GM18867 (cell line): ENCODE data around the gene BPIFB6.

Experiments
- ATAC-seq: cut with Tn5 transposase; IDR thresholded peaks from one replicate; pipeline ENCODE4 v1.9.1; 2021; ENCODE audit warnings: mild to moderate bottlenecking, moderate library complexity; ENCODE audit not compliant: unreplicated experiment

The BPIFB6 gene

DNA sequence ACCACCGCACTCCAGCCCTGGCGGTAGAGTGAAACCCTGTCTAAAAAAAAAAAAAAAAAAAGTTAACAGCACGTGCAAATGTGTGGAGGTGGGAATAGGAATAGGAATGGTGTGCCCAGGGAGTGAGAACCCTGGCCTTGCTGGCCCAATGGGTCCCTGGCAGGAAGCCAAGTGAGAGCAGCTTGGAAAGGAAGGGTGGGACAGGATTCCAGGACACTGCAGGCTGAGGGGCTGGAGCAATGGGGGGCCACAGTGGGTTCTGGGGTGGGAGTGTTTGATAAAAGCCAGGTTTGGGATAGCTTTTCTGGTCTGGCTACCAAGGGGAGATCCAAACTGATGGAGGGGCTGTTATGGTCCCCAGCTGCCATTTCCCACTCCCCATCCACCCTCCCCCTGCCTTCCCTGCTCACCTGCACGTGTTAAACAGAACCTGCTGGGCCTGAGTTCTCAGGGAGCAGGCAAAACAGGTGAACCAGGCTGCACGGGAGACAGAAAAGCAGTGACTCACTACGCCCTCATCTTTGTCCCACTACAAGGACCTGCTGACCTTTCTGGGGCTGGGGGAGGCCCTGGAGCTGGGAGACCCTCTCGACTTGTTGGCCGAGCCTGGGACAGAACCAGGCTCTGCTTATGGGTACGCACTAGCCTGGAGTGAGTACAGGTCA, 30.5 kb upstream of the BPIFB6 start:
- ATAC-seq: no peak

DNA sequence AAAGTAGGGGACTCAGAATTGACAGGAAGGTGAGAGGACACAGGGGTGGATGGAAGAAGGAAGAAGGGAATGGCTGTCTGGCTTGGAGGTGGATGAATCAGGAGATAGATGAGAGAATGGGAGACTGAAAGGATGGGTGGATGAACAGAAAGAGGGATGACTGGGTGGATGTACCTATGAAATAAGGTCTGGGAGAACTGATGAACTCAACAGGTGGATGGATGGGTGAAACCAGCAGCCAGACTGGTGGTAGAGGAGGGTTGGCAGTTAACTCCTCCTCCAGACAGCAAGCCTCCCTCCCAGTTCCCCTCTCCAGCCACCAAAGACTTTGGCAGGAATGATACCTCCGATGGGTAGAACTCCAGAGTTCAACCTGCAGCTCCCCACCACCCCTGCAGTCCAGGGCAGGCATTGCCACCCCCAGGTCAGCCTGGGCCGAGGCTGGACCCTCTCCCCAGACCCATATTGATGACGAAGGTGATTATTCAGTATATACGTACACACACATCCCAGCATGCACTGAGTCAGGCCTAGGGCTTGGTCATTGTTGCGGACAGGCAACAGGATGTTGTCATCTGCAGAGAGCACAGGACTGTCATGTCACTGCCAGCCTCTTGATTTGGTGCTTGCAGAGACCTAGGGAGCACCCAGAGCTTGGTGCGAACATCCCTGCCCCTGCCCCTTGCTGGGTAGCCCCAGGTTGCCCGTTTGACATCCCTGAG, 29.2 kb upstream of the BPIFB6 start:
- no peak for ATAC-seq

DNA sequence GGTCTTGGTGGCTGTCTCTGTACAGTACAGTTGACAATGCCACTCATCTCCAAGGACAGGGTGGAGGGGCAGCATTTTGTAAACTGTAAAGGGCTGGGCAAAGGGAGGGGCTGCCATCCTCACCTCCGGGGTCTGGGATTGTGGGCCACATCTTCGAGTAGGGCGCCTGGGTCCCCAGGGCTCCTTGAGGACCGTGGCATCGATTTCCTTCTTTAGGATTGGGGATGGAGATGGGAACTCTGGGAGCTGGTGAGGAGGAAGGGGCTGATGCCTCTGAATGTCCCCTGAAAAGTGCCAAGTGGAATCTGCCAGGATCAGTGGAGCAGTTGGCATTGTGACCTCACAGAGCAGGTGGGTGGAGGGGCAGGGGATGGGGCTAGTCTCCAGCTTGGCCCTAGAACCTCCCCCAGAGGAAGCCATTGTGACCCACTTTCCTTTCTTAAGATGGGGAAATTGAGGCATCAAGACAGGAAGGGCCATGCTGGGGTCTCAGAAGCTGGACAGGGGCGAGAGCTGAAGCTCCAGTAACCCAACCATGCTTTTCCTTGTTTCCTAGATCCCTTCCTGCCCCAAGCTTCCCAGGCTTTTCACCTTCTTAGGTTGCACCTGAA, 27.2 kb upstream of the BPIFB6 start, which contains the start of gene SUN5:
Gene SUN5 (minus strand): TSS at position 293 of the 611 bp plus-strand sequence. CDS start 93 bp downstream, at position 200.
- ATAC-seq: no peak

DNA sequence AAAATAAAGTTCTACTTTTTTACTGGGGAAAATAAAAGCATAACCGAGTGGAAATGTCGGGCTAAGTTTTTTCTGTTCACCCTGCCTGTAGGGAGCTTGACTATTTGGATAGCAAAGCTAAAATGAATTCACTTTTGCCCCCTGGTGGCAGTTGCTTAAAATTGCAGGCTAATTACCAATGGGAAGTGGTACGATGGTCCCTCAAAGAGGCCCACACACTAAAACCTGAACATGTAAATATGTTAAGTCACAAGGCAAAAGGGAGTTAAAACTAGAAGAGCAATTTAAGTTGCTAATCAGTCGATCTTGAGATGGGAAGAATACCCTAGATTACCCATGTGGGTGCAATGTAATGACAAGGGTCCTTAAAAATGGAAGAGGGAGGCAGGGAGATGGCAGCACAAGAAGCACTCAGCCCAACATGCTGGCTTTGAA, 26.3 kb upstream of the BPIFB6 start:
- ATAC-seq: no peak

DNA sequence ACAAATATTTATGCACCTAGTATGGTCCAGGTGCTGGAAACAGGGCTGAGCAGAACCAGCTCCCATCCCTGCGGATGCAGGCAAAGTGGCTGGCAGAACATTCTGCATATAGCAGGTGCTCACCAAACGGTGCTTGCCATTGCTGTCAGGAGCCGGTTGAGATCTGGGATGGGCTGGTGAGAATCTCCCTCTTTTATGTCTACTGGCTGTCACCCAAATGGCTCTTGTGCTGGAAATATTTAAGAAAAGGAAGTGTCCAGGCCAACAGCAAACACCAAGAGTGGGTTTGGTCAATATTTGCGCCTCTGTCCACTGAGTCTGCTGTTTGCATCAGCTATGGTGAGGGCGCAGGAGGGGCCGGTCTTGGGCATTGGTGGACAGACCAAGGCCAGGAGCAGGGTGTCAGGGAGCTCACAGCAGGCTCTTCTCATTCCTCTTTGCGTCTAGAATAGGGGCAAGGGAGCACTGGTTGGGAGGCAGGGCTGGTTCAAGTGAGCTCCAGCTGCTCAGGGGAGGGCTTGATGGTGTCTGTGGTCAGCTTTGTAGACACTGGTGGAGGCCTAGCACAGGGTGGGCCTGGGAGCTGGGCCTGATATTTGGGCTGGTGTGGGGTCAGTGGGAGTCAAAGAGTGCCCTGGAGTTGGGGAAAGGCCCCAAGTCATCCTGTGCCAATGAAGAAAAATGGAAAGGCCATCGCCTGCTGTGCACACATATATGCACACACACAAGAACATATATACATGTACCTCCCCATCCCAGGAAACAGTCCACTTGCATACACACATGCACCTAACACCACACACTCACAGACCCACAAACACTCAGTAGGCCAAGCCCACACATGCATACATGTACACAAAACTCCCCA, 25.3 kb upstream of the BPIFB6 start:
- no peak for ATAC-seq

DNA sequence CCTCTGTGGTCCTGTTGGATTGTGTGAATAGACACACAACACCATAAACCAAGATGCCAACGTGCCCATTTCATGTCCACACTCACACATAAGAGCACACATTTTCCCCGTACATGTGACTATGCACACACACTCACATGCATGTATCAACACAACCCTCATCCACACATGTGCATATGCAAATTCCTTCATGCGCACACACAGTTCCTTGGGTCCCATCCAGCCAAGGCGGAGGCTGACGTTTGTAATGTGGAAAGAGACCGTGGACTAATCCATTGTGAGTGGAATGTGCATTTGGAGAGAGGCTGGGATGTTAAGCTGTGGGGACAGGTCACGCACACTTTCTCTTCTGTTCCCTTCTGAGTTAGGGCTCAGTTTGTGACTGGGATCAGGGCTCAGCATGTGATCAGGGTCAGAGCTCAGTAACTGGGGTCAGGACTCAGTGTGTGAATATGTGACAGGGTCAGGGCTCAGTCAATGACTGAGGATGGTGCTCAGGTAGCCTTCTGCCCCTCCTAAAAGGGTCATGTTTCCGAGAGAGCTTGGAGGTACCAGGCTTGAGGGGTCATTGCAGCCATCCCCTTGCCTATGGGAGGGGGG, 24.6 kb upstream of the BPIFB6 start:
- ATAC-seq: no peak

DNA sequence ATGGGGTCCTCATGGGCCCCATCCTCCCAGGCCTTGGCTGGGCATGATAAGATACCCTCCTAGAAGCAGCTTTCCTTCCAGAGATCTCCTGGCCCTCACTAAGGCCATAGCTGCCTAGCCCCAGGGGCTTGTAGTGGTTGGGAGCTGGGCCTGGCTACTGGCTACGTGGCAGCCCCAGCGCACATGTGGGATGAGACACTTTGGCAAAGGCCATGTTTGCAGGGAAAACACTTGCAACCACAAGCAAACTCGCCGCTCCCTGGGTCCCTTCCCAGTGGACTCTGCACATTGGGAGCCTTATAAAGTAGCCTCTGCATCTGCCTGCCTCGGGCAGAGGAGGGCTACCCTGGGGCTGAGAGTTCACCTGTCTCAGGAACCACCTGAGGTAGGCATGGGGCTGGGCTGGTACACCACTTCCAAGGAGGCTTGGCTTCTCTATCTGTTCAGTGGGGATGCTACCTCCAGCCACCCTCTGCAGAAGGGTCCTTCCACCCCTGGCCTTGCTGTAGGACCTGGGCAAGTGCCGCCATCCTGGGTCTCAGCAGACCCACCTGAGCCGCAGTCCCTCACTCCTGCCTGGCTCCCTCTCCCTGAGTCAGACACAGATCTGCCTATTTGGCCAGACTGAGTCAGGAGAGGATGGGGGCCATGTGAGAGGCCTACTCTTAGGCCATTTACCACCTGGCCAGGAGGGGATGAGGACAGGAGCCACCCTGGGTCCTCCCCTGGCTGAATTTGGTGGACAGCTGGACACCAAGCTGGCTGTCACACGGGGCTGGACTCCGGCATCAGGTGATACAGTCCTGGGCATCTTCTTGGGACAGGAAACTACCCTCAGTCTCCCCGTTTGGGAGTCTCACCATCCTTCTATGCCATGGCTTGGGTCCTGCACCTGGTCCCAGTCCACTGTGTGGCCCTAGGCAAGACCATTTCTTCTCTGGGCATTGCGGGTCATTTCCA, 23.8 kb upstream of the BPIFB6 start, which contains the start of gene BPIFB2:
Gene BPIFB2 (plus strand): TSS at position 329 of the 960 bp plus-strand sequence. CDS start 871 bp downstream, outside the sequence.
- no peak for ATAC-seq

DNA sequence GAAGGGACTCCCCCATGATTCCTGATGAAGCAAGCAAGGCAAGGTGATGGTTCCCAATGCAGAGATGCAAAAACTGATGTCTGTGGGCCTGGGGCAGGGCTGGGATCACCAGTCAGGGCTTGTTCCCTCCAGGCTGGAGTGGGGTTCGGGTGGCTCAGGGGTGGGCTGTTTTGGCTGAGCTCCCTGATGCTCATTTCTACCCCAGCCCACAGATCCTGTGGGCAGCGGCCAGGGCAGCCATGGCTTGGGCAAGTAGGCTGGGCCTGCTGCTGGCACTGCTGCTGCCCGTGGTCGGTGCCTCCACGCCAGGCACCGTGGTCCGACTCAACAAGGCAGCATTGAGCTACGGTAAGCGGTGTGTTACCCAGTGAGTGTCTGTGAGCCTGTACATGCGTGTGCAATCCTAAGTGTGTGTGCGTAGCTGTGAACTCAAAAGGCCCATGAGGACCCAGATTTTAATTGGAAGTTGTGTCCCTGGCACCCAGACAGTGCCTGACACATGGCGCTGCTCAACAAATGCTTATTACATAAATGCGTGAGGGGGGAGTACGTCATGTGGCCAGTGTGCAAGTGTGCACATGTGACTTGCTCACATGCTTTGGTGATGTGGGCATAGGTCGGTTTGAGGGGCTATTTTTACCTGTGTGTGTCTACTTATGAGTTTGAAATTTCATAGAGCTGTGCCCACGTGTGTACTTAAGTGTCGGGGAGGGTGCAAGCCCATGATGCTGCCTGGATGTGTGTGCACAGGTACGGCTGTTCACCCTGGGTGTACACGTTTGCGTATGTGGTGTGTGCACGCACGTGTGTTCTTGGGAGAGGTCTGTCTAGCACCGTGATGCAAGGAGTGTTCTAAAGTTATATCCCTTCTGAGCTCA, 22.9 kb upstream of the BPIFB6 start:
- ATAC-seq: no peak

DNA sequence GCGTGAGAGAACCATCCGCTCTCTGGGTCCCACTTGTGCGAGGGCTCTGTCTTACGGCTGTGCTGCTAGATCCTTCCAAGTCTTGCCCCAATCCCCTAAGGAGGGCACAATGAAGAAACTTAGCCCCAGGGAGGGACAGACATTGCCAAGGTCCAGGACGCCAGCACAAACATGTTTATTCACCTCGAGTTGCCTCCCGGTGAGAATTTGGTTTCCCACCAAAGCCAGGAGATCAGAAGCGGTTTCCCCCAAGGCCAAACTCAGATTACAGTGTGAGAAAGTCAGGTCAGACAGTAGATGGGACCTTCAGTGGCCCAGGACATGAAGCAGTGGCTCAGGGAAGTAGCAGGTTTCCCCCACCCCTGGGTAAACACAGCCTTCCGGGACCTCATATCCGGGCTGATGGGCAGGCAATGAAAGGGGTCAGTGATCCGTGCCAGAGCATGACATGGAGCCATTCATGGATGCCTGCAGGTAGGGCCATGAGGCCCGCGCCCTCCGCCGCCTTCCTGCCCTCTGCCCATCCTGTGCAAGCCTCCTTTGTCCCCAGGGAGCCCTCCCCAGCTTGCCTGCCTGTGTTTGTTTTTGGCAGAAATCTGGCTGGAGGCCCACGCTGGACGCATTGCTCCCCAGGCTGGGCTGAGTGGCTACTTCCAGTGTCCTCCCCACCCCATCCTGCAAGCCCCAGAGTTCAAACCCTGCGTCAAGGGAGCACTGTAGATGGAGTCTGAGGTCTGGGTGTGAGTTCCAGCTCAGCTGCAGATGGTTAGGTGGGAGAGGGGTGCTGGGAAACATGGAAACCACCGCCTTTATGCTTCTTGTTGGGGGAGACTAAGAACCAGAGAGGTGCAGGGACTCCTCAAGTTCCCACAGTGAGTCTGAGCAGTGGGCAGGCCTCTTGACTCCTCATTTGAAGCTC, 22.0 kb upstream of the BPIFB6 start:
- no peak for ATAC-seq

DNA sequence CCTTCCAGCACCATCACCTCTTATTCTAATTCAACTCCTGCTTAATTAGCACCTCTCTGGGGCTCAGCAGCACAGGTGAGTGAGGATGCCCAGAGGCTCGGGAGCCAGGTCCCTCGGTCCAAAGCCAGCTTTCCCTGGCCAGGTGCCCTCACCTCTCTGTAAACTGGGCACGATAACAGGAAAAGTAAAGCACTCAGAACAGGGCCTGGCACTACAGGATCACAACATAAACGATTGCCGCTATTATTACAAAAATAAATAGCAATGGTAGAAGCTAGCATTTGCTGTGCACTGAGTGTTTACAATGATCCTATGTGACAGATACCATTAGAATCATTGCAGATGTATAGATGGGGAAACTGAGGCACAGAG, 21.3 kb upstream of the BPIFB6 start:
- no peak for ATAC-seq

DNA sequence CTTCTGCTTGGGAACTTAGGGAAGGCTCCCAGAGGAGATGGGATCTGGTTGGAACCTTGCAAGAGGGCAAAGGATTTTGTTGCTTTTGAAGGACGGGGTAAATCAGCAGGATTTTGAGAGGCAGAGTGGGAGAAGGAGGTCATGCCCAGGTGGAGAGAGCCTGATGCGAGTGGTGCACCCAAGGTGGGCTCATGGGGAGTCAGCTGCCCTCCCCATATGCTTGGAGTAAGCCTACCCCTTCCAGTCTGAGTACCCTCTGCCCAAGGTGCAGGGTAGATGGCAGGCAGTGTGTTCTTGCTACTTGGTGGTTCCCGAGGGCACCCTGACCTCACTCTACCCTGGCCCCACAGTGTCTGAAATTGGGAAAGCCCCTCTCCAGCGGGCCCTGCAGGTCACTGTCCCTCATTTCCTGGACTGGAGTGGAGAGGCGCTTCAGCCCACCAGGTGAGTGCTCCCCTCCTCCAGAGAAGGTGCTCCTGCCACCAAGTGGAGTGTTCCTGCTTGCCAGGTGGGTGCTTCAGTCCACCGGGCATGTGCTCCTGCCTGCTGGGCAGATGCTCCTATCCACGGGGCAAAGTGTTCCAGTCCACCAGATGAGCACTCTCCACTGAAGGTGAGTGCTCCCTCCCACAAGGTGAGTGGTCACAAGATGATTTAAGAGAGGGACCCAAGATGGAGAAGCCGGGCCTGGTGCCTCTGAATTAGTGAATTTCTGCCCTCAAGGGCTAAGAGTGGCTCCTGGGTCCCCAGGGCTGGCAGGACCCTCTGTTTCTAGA, 20.6 kb upstream of the BPIFB6 start:
- ATAC-seq: no peak

DNA sequence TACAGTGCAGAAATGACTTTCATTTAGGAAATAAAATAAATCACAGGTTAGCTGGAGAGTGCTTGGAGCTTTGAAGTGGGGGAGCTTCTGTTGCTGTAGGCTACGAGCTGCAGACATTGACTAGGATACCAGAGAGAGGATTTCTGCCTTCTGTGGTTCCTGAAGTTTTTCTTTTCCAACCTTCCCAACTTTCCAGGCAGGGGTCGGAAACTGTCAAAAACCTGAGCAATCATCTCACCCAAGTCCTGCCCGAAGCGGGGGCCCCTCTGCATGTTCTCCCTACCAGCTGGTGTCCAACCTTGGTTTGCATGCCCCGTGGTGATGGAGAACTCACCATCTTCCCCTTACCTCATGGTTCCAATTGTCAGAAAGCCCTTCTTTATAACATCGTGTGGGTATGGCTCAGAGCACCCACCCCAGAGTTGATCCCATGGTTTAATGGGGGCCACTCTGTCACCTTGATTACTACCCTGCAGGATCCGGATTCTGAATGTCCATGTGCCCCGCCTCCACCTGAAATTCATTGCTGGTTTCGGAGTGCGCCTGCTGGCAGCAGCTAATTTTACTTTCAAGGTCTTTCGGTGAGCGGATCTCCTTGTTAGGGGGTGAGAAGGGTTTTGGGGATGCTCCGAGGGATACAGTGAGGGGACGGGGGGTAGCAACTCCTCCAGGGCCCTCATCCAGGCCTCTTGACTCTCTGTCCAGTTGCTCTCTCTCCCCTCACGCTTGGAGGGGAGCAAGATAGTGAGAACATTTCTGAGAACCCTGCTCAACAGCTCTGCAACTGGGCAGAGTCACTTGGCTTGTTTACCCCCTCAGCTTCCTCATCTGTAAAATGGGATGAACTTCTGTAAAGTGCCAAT, 18.9 kb upstream of the BPIFB6 start:
- no peak for ATAC-seq

DNA sequence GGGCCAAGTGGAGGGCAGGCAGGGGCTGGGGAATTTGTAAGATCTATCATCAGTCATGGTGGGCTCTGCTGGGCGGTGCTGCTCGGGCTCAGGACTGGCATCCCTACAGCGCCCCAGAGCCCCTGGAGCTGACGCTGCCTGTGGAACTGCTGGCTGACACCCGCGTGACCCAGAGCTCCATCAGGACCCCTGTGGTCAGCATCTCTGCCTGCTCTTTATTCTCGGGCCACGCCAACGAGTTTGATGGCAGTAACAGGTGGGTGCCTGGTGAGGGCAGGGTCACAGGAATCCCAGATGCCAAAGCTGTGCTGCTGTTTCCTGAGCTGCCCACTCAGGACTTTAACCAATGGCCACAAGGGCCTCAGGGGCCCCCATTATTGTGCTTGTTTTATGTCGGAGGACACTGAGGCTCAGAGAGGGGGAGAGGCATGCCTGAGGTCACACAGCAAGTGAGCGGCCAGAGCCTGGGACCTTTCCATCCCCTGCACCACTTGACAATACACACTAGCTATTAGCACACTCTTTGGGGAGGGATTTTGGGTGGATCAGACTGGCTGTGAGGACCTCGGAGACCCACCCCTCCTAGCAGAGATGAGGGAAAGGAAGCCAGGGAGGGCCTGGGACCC, 17.6 kb upstream of the BPIFB6 start:
- no peak for ATAC-seq

DNA sequence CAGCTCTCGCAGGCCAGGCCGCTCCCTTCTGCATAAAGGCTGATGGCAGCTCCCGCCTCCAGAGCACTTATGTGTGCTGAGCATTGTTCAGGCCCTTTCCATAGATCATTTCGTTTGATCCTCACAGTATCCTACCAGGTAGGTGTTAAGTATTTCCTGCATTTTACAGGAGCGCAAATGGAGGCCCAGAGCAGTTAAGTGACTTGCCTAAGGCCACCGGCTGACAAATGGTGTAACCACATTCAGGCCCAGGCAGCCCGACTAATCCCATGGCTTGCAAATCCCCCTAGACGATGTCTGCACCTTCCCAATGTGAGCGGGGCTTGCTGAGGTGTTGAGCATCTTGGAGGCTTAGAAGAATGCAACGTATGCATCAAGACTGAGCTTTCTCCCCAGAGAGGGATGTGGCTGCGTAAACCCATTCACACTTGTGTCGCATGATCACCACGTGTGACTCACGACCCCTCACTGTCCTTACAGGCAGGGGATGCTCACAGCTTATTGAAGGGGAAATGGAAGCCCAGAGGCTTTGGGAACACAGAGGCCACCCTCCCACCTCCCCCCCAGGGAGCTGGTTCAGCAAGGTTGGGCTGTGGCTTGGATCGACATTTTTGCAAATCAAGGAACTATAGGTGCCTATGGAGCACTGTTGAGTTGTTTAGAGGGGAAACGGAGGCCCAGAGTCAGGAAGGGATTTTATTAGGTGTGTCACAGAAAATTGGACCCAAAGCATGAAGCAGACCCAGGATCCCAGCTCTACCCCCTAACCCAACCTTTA, 16.9 kb upstream of the BPIFB6 start:
- ATAC-seq: no peak

DNA sequence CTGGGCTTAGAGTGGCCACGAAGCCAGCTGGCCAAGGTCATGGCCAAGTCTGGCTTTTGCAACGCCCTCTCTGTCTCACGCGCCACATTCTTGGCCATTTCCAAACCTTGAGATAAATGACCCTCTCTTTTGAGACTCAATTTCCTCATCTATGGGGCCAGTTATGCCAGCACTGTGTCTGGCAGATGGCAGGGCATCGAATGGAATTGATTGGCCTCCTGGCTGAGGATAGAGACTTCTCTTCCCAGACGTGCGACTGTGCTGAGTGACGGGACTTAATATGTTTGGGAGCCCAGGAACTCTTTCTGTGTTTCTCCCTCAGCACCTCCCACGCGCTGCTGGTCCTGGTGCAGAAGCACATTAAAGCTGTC, 16.3 kb upstream of the BPIFB6 start:
- ATAC-seq: no peak
